Hepatocyte (in vitro differentiated cells): ENCODE measurements around the gene DUOX2. TPM values are rescaled to one million over a fixed set of nuclear protein-coding genes. Genes with fewer than 3 reads are reported as not detected.

Experiments
- DNase-seq: peaks from one replicate; pipeline ENCODE4 v3.0.0-alpha.2; 2016; ENCODE audit warnings: low spot score
- H2AFZ ChIP-seq: fragments of 200-600 bp; sonication (generic); 2 replicates; pipeline ENCODE4 v1.6.0; 2016; ENCODE audit warnings: antibody characterized with exemption, mild to moderate bottlenecking
- H3K27ac ChIP-seq: fragments of 200-600 bp; sonication (generic); 2 replicates; pipeline ENCODE4 v1.5.1; 2016; ENCODE audit warnings: mild to moderate bottlenecking
- H3K27me3 ChIP-seq: fragments of 200-600 bp; sonication (generic); 2 replicates; pipeline ENCODE4 v1.6.1; 2016
- H3K36me3 ChIP-seq: fragments of 200-600 bp; sonication (generic); replicated peaks from 2 replicates; pipeline ENCODE4 v1.5.1; 2016; ENCODE audit warnings: low read depth; ENCODE audit not compliant: insufficient read depth
- H3K4me1 ChIP-seq: fragments of 200-600 bp; sonication (generic); 2 replicates; pipeline ENCODE4 v1.5.1; 2016; ENCODE audit warnings: mild to moderate bottlenecking, moderate library complexity; ENCODE audit not compliant: insufficient read depth
- H3K4me2 ChIP-seq: fragments of 200-600 bp; sonication (generic); 2 replicates; pipeline ENCODE4 v1.6.0; 2016
- H3K4me3 ChIP-seq: fragments of 200-600 bp; sonication (generic); 2 replicates; pipeline ENCODE4 v1.5.1; 2016; ENCODE audit warnings: mild to moderate bottlenecking
- H3K79me2 ChIP-seq: fragments of 200-600 bp; sonication (generic); 2 replicates; pipeline ENCODE4 v1.6.0; 2017; ENCODE audit warnings: mild to moderate bottlenecking
- H3K9me2 ChIP-seq: fragments of 200-600 bp; sonication (generic); replicated peaks from 2 replicates; pipeline ENCODE4 v1.6.0; 2017; ENCODE audit warnings: mild to moderate bottlenecking; ENCODE audit not compliant: insufficient read depth
- H3K9me3 ChIP-seq: fragments of 200-600 bp; sonication (generic); 2 replicates; pipeline ENCODE4 v1.5.1; 2016; ENCODE audit warnings: low read depth, mild to moderate bottlenecking
- H4K20me1 ChIP-seq: fragments of 200-600 bp; sonication (generic); 2 replicates; pipeline ENCODE4 v1.6.0; 2016; ENCODE audit warnings: mild to moderate bottlenecking; ENCODE audit not compliant: insufficient read depth, poor library complexity, severe bottlenecking
- CTCF ChIP-seq: fragments of 200-600 bp; sonication (generic); IDR thresholded peaks from 2 replicates; pipeline ENCODE4 v1.5.1; 2016; ENCODE audit warnings: antibody characterized with exemption, mild to moderate bottlenecking; ENCODE audit not compliant: poor library complexity
- EZH2 ChIP-seq: fragments of 200-600 bp; sonication (generic); IDR thresholded peaks from 2 replicates; pipeline ENCODE4 v1.6.1; 2016; ENCODE audit warnings: antibody characterized with exemption, mild to moderate bottlenecking, borderline replicate concordance
- EZH2phosphoT487 ChIP-seq: fragments of 200-600 bp; sonication (generic); IDR thresholded peaks from one replicate; pipeline ENCODE4 v1.6.1; 2018; ENCODE audit warnings: antibody characterized with exemption, mild to moderate bottlenecking, low read depth, moderate library complexity; ENCODE audit not compliant: unreplicated experiment, severe bottlenecking
- WGBS: methylation state at CpG from one replicate; pipeline ENCODE4 v1.1.6; 2016; ENCODE audit warnings: low lambda C conversion rate; ENCODE audit errors: missing lambda C conversion rate; 5-methylcytosine and 5-hydroxymethylcytosine counted together
- polyA plus RNA-seq: library from polyadenylated mRNA; unstranded; fragments of >200 nt; fragmentation: Nextera tagmentation; extraction: Ambion mirVana; gene quantifications from 2 replicates; pipeline ENCODE4 v1.2.1, GENCODE V29; 2016
- total RNA-seq: library from RNA; depleted of rRNA; stranded (reverse); fragments of >200 nt; gene quantifications from 2 replicates; pipeline ENCODE4 v1.2.3, GENCODE V29; 2014

The DUOX2 gene
- total and polyA plus RNA-seq, 2 experiments from 2014 or later, result 21.4 to 37.4 TPM

GRCh38 chr15:45115312-45115820 lies 1.4 kb upstream of the DUOX2 start:
- WGBS, result 77% methylated on average over 7 of the region's 7 CpGs
- peaks cover 20% of the 10 kb centered on the region for H3K4me1 ChIP-seq
- H4K20me1 ChIP-seq, result no peaks in the 10 kb centered on the region
- DNase-seq, result no peak
- no peak overlapping the region for H3K4me2 ChIP-seq
- H2AFZ ChIP-seq, result no peak overlapping the region
- H3K79me2 ChIP-seq, result no peaks in the 10 kb centered on the region
- H3K9me3 ChIP-seq, result no peaks in the 10 kb centered on the region
- no peak overlapping the region for H3K4me3 ChIP-seq
- no peak overlapping the region for H3K27ac ChIP-seq
- H3K9me2 ChIP-seq, result no peaks in the 10 kb centered on the region
- no peak for TF ChIP-seq CTCF
- TF ChIP-seq EZH2, result no peak
- TF ChIP-seq EZH2phosphoT487, result no peak
- peaks cover 65% of the 10 kb centered on the region for H3K27me3 ChIP-seq
- no peaks in the 10 kb centered on the region for H3K36me3 ChIP-seq

DNA sequence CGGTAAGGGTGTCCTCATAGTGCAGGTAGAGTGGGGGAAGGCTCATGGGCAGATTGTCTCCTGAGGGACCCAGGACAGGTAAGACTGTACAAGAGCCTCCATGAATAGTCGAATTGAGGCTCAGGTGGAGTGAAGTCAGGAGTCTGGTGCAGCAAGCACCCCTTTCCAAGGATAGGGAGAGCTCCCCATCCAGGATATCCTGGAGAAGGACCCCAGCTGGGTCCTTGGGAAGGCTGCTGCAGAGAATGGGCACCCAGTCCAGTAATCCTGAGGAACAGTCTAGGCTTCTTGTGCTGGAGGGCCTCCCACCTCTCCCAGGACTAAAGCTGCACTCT lies 746 bp upstream of the DUOX2 start:
- Histone ChIP-seq H2AFZ (no peak overlapping the region), H3K4me3 (no peak overlapping the region), H3K79me2 (no peaks in the 10 kb centered on the region), H4K20me1 (no peaks in the 10 kb centered on the region), H3K9me3 (no peaks in the 10 kb centered on the region), H3K9me2 (no peaks in the 10 kb centered on the region), H3K4me1 (peaks cover 20% of the 10 kb centered on the region), H3K36me3 (no peaks in the 10 kb centered on the region), H3K27me3 (peaks cover 71% of the 10 kb centered on the region), H3K27ac (no peak overlapping the region), H3K4me2 (peak overlapping the region; percentile 84)
- WGBS, result 36% methylated on average over 2 of the region's 2 CpGs
- DNase-seq, result no peak
- TF ChIP-seq EZH2phosphoT487, result no peak
- no peak for TF ChIP-seq CTCF
- TF ChIP-seq EZH2, result no peak

DNA sequence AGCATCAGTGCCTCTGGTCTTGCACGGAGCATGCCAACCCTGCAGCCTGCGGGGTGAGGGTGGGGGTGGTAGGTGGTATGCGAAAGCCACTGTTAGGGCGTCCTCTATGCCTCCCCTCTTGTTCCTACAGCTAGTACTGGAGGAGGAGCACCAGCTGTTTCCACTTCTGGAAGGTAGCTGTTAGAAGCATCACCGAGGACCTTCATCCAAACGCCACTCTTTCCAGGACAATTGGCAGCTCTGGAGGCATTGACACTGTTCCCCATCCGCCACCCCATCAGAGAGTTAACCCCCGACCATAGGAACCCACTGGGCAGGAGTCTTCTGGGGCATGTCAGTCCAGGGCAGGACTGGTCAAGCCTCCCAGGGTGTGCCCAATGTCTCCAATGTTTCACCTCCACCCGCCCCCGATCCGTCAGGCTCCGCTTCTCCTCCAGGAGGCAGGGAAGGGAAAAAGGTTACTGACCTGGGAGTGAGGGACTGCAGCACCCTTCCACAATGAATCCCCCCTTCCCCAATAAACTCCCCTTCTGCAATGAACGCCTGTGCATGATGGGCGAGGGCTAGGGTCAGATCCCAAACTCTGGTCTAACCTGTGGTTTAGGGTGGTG lies 487 bp downstream of the DUOX2 start:
- 26% methylated on average over 14 of the region's 14 CpGs for WGBS
- peak overlapping the region; percentile 89 for H3K4me2 ChIP-seq

More for the DNA sequence above, 487 bp downstream of the DUOX2 start:
- no peaks in the 10 kb centered on the region for H3K9me2 ChIP-seq
- no peaks in the 10 kb centered on the region for H3K79me2 ChIP-seq
- H4K20me1 ChIP-seq, result no peaks in the 10 kb centered on the region
- H3K4me3 ChIP-seq, result no peak overlapping the region
- H3K27ac ChIP-seq, result no peak overlapping the region
- no peaks in the 10 kb centered on the region for H3K36me3 ChIP-seq
- no peak for DNase-seq
- H3K4me1 ChIP-seq, result peaks cover 20% of the 10 kb centered on the region
- H2AFZ ChIP-seq, result no peak overlapping the region
- TF ChIP-seq CTCF, result no peak
- TF ChIP-seq EZH2, result no peak
- TF ChIP-seq EZH2phosphoT487, result no peak
- peaks cover 82% of the 10 kb centered on the region for H3K27me3 ChIP-seq
- no peaks in the 10 kb centered on the region for H3K9me3 ChIP-seq
